ENCODE measurements around the gene OPCML.

GRCh38 chr11:133023232-133023631, 509.1 kb downstream of the OPCML start:
- no peak for TF ChIP-seq CTCF (conservative IDR thresholded peaks at IDR 0.05 in 1 of 2, IDR thresholded peaks at IDR 0.05 in 1 of 2; ENCODE audit: low read depth in 1 of 2, low read length in 2 of 2)
- no peak for TF ChIP-seq EZH2 (IDR thresholded peaks at IDR 0.05; ENCODE audit: low read length, missing control alignments)
